SU-DHL-6 (cell line): ENCODE measurements around the gene NFIC.
A peak's percentile ranks its signal among the peaks of the same experiment; 100 is the strongest.

Experiments used
- H2AFZ ChIP-seq: fragments of 200-600 bp; sonication (generic); 2 replicates; pipeline ENCODE4 v1.6.1; 2014; ENCODE audit warnings: low read depth, mild to moderate bottlenecking, moderate library complexity, mixed read lengths, antibody characterized with exemption, low read length; ENCODE audit not compliant: severe bottlenecking
- H3F3A ChIP-seq: fragments of 200-600 bp; shearing (Covaris generic); 2 replicates; pipeline ENCODE4 v1.6.0; 2016; ENCODE audit warnings: antibody characterized with exemption, mild to moderate bottlenecking; ENCODE audit not compliant: insufficient read depth
- H3K27ac ChIP-seq: fragments of 200-600 bp; sonication (generic); 2 replicates; pipeline ENCODE4 v1.5.1; 2016; ENCODE audit warnings: low read depth, mild to moderate bottlenecking, low read length, moderate library complexity, mixed read lengths
- H3K27me3 ChIP-seq: fragments of 200-600 bp; sonication (generic), shearing (Covaris generic); 2 replicates; pipeline ENCODE4 v1.6.0; 2014; ENCODE audit warnings: mild to moderate bottlenecking, low read length
- H3K36me3 ChIP-seq: fragments of 200-600 bp; sonication (generic); 2 replicates; pipeline ENCODE4 v1.6.1; 2014; ENCODE audit warnings: mild to moderate bottlenecking, low read length, mixed read lengths
- H3K4me2 ChIP-seq: fragments of 300-600, 200-600 bp; shearing (Covaris generic), sonication (generic); 2 replicates; pipeline ENCODE4 v1.6.0; 2014; ENCODE audit warnings: low read length, low read depth, mild to moderate bottlenecking; ENCODE audit not compliant: poor library complexity, severe bottlenecking
- H3K4me3 ChIP-seq: fragments of 200-600 bp; sonication (generic); 2 replicates; pipeline ENCODE4 v1.5.1; 2014; ENCODE audit warnings: antibody characterized with exemption, low read length, mild to moderate bottlenecking, mixed read lengths; ENCODE audit not compliant: insufficient read depth, poor library complexity, severe bottlenecking
- H3K79me2 ChIP-seq: fragments of 200-600 bp; sonication (generic); 2 replicates; pipeline ENCODE4 v1.6.1; 2014; ENCODE audit warnings: mild to moderate bottlenecking, low read length, moderate library complexity; ENCODE audit not compliant: insufficient read depth
- H3K9ac ChIP-seq: fragments of 200-600 bp; sonication (generic); 2 replicates; pipeline ENCODE4 v1.7.0; 2014; ENCODE audit warnings: mild to moderate bottlenecking, low read length
- H3K9me2 ChIP-seq: fragments of 200-600 bp; sonication (generic); replicated peaks from 2 replicates; pipeline ENCODE4 v1.6.1; 2014; ENCODE audit warnings: low read length; ENCODE audit not compliant: insufficient read depth
- H3K9me3 ChIP-seq: fragments of 200-600 bp; sonication (generic); 2 replicates; pipeline ENCODE4 v1.6.1; 2014; ENCODE audit warnings: low read length, mixed read lengths; ENCODE audit not compliant: insufficient read depth
- H4K20me1 ChIP-seq: fragments of 200-600 bp; sonication (generic); 2 replicates; pipeline ENCODE4 v1.6.1; 2014; ENCODE audit warnings: low read depth, mild to moderate bottlenecking, antibody characterized with exemption, low read length, moderate library complexity, mixed read lengths
- CTCF ChIP-seq: fragments of 200-600 bp; sonication (generic); IDR thresholded peaks from one replicate; pipeline ENCODE4 v1.5.1; 2017; ENCODE audit warnings: antibody characterized with exemption, mild to moderate bottlenecking, low read length, moderate library complexity; ENCODE audit not compliant: insufficient read depth, poor library complexity, severe bottlenecking
- EZH2phosphoT487 ChIP-seq: fragments of 200-600 bp; sonication (generic), shearing (Covaris generic); conservative IDR thresholded peaks from 2 replicates; pipeline ENCODE4 v1.6.1; 2018; ENCODE audit warnings: mild to moderate bottlenecking, antibody characterized with exemption, low read length, moderate library complexity, mixed read lengths

The NFIC gene

GRCh38 chr19:3357992-3358688 lies 8.2 kb upstream of the NFIC start:
- Histone ChIP-seq H3K9me3 (no peaks in the 10 kb centered on the region), H3K4me3 (no peak overlapping the region), H4K20me1 (no peaks in the 10 kb centered on the region), H3K4me2 (no peak overlapping the region), H3K9me2 (no peaks in the 10 kb centered on the region), H3K9ac (no peak overlapping the region), H2AFZ (no peak overlapping the region), H3K27me3 (no peaks in the 10 kb centered on the region), H3K79me2 (no peaks in the 10 kb centered on the region), H3K27ac (no peak overlapping the region), H3K36me3 (no peaks in the 10 kb centered on the region), H3F3A (no peaks in the 10 kb centered on the region; the same call in 1 of the 2 replicates)
- TF ChIP-seq EZH2phosphoT487, result no peak
- no peak for TF ChIP-seq CTCF

GRCh38 chr19:3358689-3359014 lies 7.7 kb upstream of the NFIC start:
- H2AFZ ChIP-seq, result no peak overlapping the region
- H3K79me2 ChIP-seq, result no peaks in the 10 kb centered on the region
- no peaks in the 10 kb centered on the region; the same call in 1 of the 2 replicates for H3F3A ChIP-seq
- TF ChIP-seq CTCF (no peak), EZH2phosphoT487 (no peak)
- H3K27ac ChIP-seq, result no peak overlapping the region
- H3K27me3 ChIP-seq, result no peaks in the 10 kb centered on the region
- H3K9ac ChIP-seq, result no peak overlapping the region
- H3K36me3 ChIP-seq, result no peaks in the 10 kb centered on the region
- H3K4me2 ChIP-seq, result no peak overlapping the region
- no peaks in the 10 kb centered on the region for H3K9me2 ChIP-seq
- H4K20me1 ChIP-seq, result no peaks in the 10 kb centered on the region
- H3K9me3 ChIP-seq, result no peaks in the 10 kb centered on the region
- H3K4me3 ChIP-seq, result no peak overlapping the region

- Histone ChIP-seq H3K4me3 (peak overlapping the region; percentile 71), H3K27me3 (no peaks in the 10 kb centered on the region)
Measured at GRCh38 chr19:3359015-3359918, 7.1 kb upstream of the NFIC start.

More at GRCh38 chr19:3359015-3359918, 7.1 kb upstream of the NFIC start:
- Histone ChIP-seq H3F3A (no peaks in the 10 kb centered on the region; the same call in 1 of the 2 replicates), H3K9me2 (no peaks in the 10 kb centered on the region), H3K4me2 (peak overlapping the region; percentile 61), H2AFZ (no peak overlapping the region), H3K79me2 (no peaks in the 10 kb centered on the region), H3K36me3 (no peaks in the 10 kb centered on the region), H3K27ac (no peak overlapping the region), H3K9ac (peak overlapping the region; percentile 50), H4K20me1 (no peaks in the 10 kb centered on the region), H3K9me3 (no peaks in the 10 kb centered on the region)
- TF ChIP-seq CTCF (no peak), EZH2phosphoT487 (no peak)
